HepG2 (cell line): ENCODE measurements around the gene TMEM232. TPM values are rescaled to one million over a fixed set of nuclear protein-coding genes. Genes with fewer than 3 reads are reported as not detected.

Experiments
- ATAC-seq: fragments of 200-7000 bp; cut with Tn5 transposase; 3 replicates; pipeline ENCODE4 v1.9.1; 2020; ENCODE audit warnings: mild to moderate bottlenecking, moderate library complexity
- BruUV-seq: library from RNA; stranded (reverse); fragments of 400-500 nt; replicated peaks from 2 replicates; lab custom pipeline; 2021; lab: Mats Ljungman, UMichigan
- CTCF ChIA-PET: fragments of 300-600 bp; formaldehyde crosslinking; extraction: SDS; loops from one replicate; lab custom pipeline; 2021; ENCODE audit warnings: low total read pairs, inconsistent platforms, low intra/inter-chr PET ratio; lab: Yijun Ruan, JAX
- POLR2A ChIA-PET: fragments of 350-600 bp; sonication (Branson Sonifier 250); formaldehyde crosslinking; loops from one replicate; lab custom pipeline; 2020; ENCODE audit warnings: antibody characterized with exemption, inconsistent platforms; lab: Yijun Ruan, JAX
- DNase-seq: peaks from one replicate; pipeline ENCODE4 v3.0.0-alpha.2; 2015; ENCODE audit warnings: low spot score
- FAIRE-seq: peaks from 3 replicates; lab custom pipeline; 2011; peaks lifted over from hg19 to GRCh38; lab: Jason Lieb, UNC
- H2AFZ ChIP-seq: one replicate; pipeline ENCODE4 v1.6.1; 2011; ENCODE audit warnings: low read length, inconsistent platforms
- H3K27ac ChIP-seq: fragments of 300-600 bp; 3 replicates; pipeline ENCODE4 v1.8.0; 2011; ENCODE audit warnings: mixed run types, mild to moderate bottlenecking, mixed read lengths, low read length, inconsistent platforms; ENCODE audit not compliant: insufficient read depth; ENCODE audit errors: extremely low read length
- H3K27me3 ChIP-seq, 2 experiments: fragments of 200-600 bp in 1 of 2; 2 replicates in 1 of 2; 3 replicates in 1 of 2; pipeline versions ENCODE4 v1.6.0 to v1.8.0; 2011; ENCODE audit warnings: low read length in 2 of 2, mild to moderate bottlenecking in 2 of 2, moderate library complexity in 2 of 2, inconsistent platforms in 1 of 2; ENCODE audit not compliant: insufficient read depth in 2 of 2, control insufficient read depth in 1 of 2
- H3K36me3 ChIP-seq, 2 experiments: fragments of 200-600 bp in 1 of 2; replicated peaks in 1 of 2; 2 replicates in 1 of 2; 3 replicates in 1 of 2; pipeline versions ENCODE4 v1.5.1 to v1.8.0; 2011; ENCODE audit warnings: low read length in 2 of 2, inconsistent platforms in 1 of 2; ENCODE audit not compliant: insufficient read depth in 2 of 2, control insufficient read depth in 1 of 2
- H3K4me1 ChIP-seq: 2 replicates; pipeline ENCODE4 v1.5.1; 2012; ENCODE audit warnings: low read length, inconsistent platforms; ENCODE audit not compliant: insufficient read depth
- H3K4me2 ChIP-seq: 2 replicates; pipeline ENCODE4 v1.6.0; 2011; ENCODE audit warnings: low read depth, low read length, inconsistent platforms
- H3K4me3 ChIP-seq, 3 experiments: fragments of 200-600 bp in 1 of 3; sonication (generic), shearing (Covaris generic) in 1 of 3; replicated peaks in 1 of 3; 2 replicates each; pipeline ENCODE4 v1.5.1; 2011 to 2016; ENCODE audit warnings: low read length in 3 of 3, inconsistent platforms in 2 of 3, low read depth in 2 of 3, mild to moderate bottlenecking in 2 of 3, control low read depth in 1 of 3, mixed read lengths in 1 of 3; ENCODE audit not compliant: insufficient read depth in 1 of 3
- H3K79me2 ChIP-seq: one replicate; pipeline ENCODE4 v1.6.1; 2011; ENCODE audit warnings: low read length, inconsistent platforms; ENCODE audit not compliant: insufficient read depth
- H3K9ac ChIP-seq: 2 replicates; pipeline ENCODE4 v1.6.0; 2011; ENCODE audit warnings: mild to moderate bottlenecking, low read depth, low read length, inconsistent platforms; ENCODE audit not compliant: insufficient read depth
- H3K9me3 ChIP-seq: 2 replicates; pipeline ENCODE4 v1.5.1; 2012; ENCODE audit warnings: mild to moderate bottlenecking, low read length
- H4K20me1 ChIP-seq: 2 replicates; pipeline ENCODE4 v1.6.0; 2011; ENCODE audit warnings: inconsistent platforms, mild to moderate bottlenecking, low read length, moderate library complexity; ENCODE audit not compliant: insufficient read depth
- AKNA ChIP-seq: sonication (generic); formaldehyde crosslinking; IDR thresholded peaks from 2 replicates; pipeline ENCODE4 v1.4.0; 2020; ENCODE audit warnings: missing genetic modification reagents, borderline replicate concordance
- CBX5 ChIP-seq: sonication (generic); formaldehyde crosslinking; IDR thresholded peaks from 2 replicates; pipeline ENCODE4 v1.4.0; 2020; ENCODE audit warnings: missing genetic modification reagents, borderline replicate concordance
- HNRNPL ChIP-seq: fragments of 200-400 bp; formaldehyde crosslinking; IDR thresholded peaks from 2 replicates; pipeline ENCODE4 v1.6.1; 2017; ENCODE audit warnings: mild to moderate bottlenecking, low read depth, low read length
- MBD4 ChIP-seq: IDR thresholded peaks from 2 replicates; pipeline ENCODE4 v1.6.1; 2012; ENCODE audit warnings: low read length, inconsistent platforms, borderline replicate concordance
- TBX3 ChIP-seq: fragments of 450-650 bp; IDR thresholded peaks from 2 replicates; pipeline ENCODE4 v1.6.1; 2017; ENCODE audit warnings: antibody characterized with exemption, mild to moderate bottlenecking, inconsistent platforms, borderline replicate concordance
- TEAD3 ChIP-seq: optimal IDR thresholded peaks from 2 replicates; pipeline ENCODE3; 2016; ENCODE audit warnings: borderline replicate concordance
- TRIM22 ChIP-seq: fragments of 450-650 bp; IDR thresholded peaks from 2 replicates; pipeline ENCODE4 v1.6.1; 2017
- ZFP1 ChIP-seq: IDR thresholded peaks from 2 replicates; pipeline ENCODE4 v1.6.1; 2016
- ZNF136 ChIP-seq: sonication (generic); formaldehyde crosslinking; IDR thresholded peaks from 2 replicates; pipeline ENCODE4 v1.8.1; 2022; ENCODE audit warnings: low read depth, mild to moderate bottlenecking, moderate library complexity, missing genetic modification reagents
- ZNF562 ChIP-seq: sonication (generic); formaldehyde crosslinking; IDR thresholded peaks from 2 replicates; pipeline ENCODE4 v1.8.0; 2022; ENCODE audit warnings: missing genetic modification reagents, borderline replicate concordance
- ZNF781 ChIP-seq: sonication (generic); formaldehyde crosslinking; IDR thresholded peaks from 2 replicates; pipeline ENCODE4 v1.5.1; 2020; ENCODE audit warnings: borderline replicate concordance, mild to moderate bottlenecking, missing genetic modification reagents; ENCODE audit errors: not compliant biosample characterization
- WGBS: methylation state at CpG from one replicate; pipeline ENCODE4 v1.1.6; 2017; ENCODE audit warnings: low lambda C conversion rate; 5-methylcytosine and 5-hydroxymethylcytosine counted together
- in situ Hi-C: cut with HindIII; loops from 2 replicates; pipeline ENCODE4 v1.10.0; 2017; ENCODE audit warnings: low pct_unique_long_range_greater_than_20kb; ENCODE audit not compliant: extremely low pct_ligation_motif_present
- intact Hi-C: fragments of 100-400 bp; cut with micrococcal nuclease; formaldehyde crosslinking; loops from one replicate; pipeline ENCODE4 v1.10.0; 2022; ENCODE audit not compliant: unreplicated experiment
- polyA plus RNA-seq, 8 experiments: library from polyadenylated mRNA; depleted of rRNA in 3 of 8; stranded (reverse) in 7 of 8; unstranded in 1 of 8; fragments of >200 nt; fragmentation: Illumina TruSeq in 4 of 8; extraction: Trizol in 4 of 8; gene quantifications; 2 replicates each; pipeline versions ENCODE4 v1.2.1 to v1.2.3, GENCODE V29; 2011 to 2016; ENCODE audit warnings: low read depth in 4 of 8, missing spikeins in 1 of 8, mixed read lengths in 1 of 8; ENCODE audit not compliant: insufficient read depth in 1 of 8
- total RNA-seq, 5 experiments: library from RNA; depleted of rRNA; stranded (reverse); fragments of >200 nt; fragmentation: Illumina TruSeq; extraction: Trizol; gene quantifications; 2 replicates each; pipeline ENCODE4 v1.2.3, GENCODE V29; 2016; ENCODE audit warnings: low read depth in 1 of 5
- TF ChIP-seq, protein P1 (sequence below): sonication (generic); formaldehyde crosslinking; IDR thresholded peaks from 2 replicates; pipeline ENCODE4 v1.4.0; 2020; ENCODE audit warnings: missing genetic modification reagents

TMEM232 gene
- total and polyA plus RNA-seq, 2 of the 13 experiments (the other 11 are each of a cell fraction or from before 2014, with no cell fraction given) = 0.29 to 0.71 TPM

DNA sequence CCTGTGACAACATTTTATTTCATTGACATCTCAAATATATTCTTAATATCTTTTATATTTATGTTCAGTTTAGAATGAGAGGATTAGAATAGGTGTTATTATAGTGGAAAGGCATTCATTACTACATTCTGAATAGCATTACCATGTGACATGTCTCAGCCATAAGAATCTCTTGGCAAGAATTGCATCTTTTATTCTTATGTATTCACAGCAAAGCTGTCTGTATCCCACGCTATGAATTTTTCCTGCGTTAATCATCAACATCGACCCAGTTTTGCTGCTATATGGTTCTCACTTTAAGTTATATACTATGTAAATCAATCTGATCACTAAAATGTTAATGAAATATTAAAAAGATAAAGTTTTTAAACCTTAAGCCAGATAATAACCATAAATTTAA is 248.6 kb downstream of the TMEM232 start:
- H3K27ac ChIP-seq = no peak overlapping the region
- no peaks in the 10 kb centered on the region for H4K20me1 ChIP-seq
- intact Hi-C loops = no loop called here
- FAIRE-seq (no peak), DNase-seq (no peak), ATAC-seq (no peak)
- H3K4me3 ChIP-seq = no peak overlapping the region
- no peak overlapping the region for H3K4me2 ChIP-seq
- no peaks in the 10 kb centered on the region for H3K4me1 ChIP-seq
- POLR2A ChIA-PET = no interaction called here
- no peaks in the 10 kb centered on the region for H3K9me3 ChIP-seq
- no peaks in the 10 kb centered on the region; a peak in 1 of 5 replicates for H3K27me3 ChIP-seq
- 16% methylated on average over 3 of the region's 3 CpGs for WGBS
- H2AFZ ChIP-seq = no peak overlapping the region
- H3K36me3 ChIP-seq = no peaks in the 10 kb centered on the region
- no TSS peak for BruUV-seq
- H3K9ac ChIP-seq = no peak overlapping the region
- in situ Hi-C loops = no loop called here
- TF ChIP-seq ZNF562 (CRISPR knock-in tag) (no peak), TRIM22 (no peak), ZNF136 (CRISPR knock-in tag) (no peak), CBX5 (CRISPR knock-in tag) (no peak), HNRNPL (no peak), MBD4 (no peak), TBX3 (no peak)
- TF ChIP-seq, all 625 proteins: peak for 0
- no peaks in the 10 kb centered on the region for H3K79me2 ChIP-seq
- CTCF ChIA-PET = no interaction called here

GRCh38 chr5:110476164-110476563 is 250.3 kb downstream of the TMEM232 start:
- Histone ChIP-seq H3K36me3 (no peaks in the 10 kb centered on the region), H4K20me1 (no peaks in the 10 kb centered on the region), H3K4me3 (no peak overlapping the region), H3K4me2 (no peak overlapping the region), H3K4me1 (no peaks in the 10 kb centered on the region), H3K9me3 (no peaks in the 10 kb centered on the region), H3K79me2 (no peaks in the 10 kb centered on the region), H3K27ac (no peak overlapping the region), H3K27me3 (no peaks in the 10 kb centered on the region; a peak in 1 of 5 replicates), H3K9ac (no peak overlapping the region), H2AFZ (no peak overlapping the region)
- no peak for DNase-seq
- in situ Hi-C loops = no loop called here
- FAIRE-seq = no peak
- ATAC-seq = no peak
- ChIA-PET CTCF (no interaction called here), POLR2A (no interaction called here)
- intact Hi-C loops = no loop called here
- no TSS peak for BruUV-seq
- TF ChIP-seq TEAD3 (CRISPR knock-in tag) (no peak), ZFP1 (CRISPR knock-in tag) (no peak), AKNA (CRISPR knock-in tag) (no peak), ZNF781 (no peak)
- TF ChIP-seq, protein P1, sequence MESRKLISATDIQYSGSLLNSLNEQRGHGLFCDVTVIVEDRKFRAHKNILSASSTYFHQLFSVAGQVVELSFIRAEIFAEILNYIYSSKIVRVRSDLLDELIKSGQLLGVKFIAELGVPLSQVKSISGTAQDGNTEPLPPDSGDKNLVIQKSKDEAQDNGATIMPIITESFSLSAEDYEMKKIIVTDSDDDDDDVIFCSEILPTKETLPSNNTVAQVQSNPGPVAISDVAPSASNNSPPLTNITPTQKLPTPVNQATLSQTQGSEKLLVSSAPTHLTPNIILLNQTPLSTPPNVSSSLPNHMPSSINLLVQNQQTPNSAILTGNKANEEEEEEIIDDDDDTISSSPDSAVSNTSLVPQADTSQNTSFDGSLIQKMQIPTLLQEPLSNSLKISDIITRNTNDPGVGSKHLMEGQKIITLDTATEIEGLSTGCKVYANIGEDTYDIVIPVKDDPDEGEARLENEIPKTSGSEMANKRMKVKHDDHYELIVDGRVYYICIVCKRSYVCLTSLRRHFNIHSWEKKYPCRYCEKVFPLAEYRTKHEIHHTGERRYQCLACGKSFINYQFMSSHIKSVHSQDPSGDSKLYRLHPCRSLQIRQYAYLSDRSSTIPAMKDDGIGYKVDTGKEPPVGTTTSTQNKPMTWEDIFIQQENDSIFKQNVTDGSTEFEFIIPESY = no peak
